ENCODE data around the gene DUOXA1.
"Not testable (repeated sequence)": the region's sequence is repeated elsewhere in the genome, so short reads cannot be mapped to it uniquely, and the experiment has no call there.

DUOXA1 gene

DNA sequence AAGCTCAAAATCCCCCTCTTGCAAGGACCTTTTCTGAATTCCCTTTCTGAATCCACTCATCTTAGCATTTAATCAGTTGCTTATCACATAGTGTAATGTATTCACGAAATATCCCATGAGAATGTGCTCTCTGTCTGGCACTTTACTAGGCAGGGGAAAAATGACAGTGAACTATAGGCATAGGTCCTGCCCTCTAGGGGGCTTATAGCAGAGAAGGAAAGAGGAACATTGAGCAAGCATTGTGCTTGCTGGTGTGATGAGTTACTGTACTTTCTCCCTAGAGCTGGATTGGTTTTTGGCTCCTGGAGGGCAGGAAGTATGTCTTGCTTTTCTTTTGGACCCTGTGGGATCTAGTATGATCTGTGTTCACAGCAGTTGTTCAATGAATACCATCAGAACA lies 42.2 kb downstream of the DUOXA1 start:
- no peak for DNase-seq

DNA sequence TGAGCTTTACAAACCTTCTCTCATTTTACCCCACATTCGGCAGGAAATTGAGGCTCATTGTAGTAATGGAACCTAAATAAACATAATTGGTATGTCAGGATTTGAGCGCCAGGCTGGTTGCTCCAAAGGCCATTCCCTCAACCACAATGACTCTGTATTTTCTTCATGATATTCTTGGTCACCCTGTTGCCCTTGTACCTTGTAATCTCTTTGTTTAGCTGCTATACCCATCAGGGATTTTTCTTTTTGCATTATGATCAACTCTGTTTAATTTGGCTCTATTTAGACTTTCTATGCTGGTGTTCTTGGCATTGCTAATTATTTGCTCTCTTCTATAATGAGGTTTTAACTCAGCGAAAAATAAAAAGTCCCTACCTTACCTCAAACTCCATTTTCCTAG lies 45.5 kb downstream of the DUOXA1 start:
- DNase-seq, result peak; percentile 20

DNA sequence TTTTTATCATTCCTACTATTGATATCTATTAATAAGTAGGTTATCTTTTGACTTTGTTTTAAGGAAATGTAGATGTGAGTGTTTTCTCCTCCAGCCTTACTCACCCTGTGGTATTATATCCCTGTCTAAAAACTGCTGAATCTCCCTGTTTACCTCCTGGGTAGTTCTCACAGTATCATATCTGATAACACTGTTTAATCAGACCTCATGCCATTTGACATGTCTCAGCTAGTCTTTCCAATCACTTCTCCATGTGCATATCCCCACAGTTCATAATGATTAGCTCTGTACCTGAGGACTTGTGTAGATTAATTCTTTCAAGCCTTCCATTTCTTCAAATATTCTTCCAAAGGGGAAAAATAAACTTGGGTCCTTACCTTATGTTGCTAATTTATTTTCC lies 46.5 kb downstream of the DUOXA1 start:
- no peak for DNase-seq

DNA sequence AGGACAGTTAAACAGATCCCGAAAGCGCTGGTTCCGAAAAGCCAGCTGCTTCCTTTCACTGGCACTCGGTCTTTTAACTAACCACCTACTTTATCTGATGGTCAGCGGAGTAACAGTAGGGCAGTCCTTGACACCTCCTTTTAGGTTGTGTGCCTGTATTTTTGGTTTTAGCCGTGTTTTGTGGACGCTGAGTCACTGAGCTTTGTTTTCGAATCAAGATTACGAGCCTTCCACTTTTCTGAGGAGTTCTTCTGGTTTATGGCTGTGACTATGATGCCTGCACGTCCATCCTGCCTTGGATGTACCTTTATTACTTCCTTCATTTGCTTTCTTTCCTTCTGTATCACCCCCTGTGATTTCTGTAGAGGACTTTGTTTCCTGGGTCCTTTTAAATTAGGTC lies 47.3 kb downstream of the DUOXA1 start:
- not testable (repeated sequence) for DNase-seq

DNA sequence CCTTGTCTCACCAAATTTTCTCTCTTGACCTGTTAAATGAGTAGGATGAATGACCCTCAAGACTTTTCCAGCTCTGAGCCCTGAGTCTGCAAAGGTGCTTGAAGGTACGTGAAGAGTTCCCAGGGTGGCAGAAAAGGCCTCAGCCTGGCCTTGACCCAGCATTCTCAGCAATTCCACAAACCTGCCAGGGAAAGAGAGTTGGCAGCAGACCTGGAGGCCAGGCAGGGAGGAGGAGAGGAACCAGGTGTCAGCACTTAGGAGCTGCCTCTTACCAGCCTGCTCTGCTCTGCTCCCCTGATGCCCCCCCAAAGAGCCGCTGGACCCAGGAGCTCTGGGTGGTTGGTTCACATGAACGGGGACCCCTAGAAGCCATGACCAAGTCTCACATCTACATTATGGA lies 49.1 kb downstream of the DUOXA1 start:
- DNase-seq, result not testable (repeated sequence)

DNA sequence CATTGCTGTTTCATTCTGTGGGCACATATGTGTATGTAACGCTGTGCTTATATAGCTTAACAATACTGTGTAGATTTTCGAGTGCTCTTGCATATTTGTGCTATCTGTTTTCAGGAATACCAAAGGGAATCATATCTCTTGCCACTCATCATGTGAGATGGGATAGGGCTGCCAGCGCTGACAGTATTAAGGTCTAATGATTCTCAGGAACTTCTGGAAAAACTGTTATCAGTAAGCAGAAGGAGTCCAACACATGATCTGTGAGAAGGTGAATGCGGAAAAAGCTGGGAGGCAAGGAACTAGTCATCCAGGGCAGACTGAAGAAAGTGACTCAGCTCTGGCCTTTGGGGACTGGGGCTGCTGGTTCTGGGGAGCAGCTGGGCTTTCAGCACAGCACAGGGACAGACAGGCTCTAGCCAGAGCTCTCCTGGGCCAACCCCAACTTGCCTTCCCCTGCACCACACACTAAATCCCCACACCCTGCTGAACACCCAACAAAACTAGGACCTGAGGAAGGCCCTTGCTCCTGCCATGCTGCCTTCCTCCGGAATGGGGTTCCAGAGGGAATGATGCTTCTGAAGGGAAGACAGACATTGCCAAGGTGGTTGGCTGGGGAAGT lies 49.9 kb downstream of the DUOXA1 start:
- DNase-seq, result not testable (repeated sequence)

DNA sequence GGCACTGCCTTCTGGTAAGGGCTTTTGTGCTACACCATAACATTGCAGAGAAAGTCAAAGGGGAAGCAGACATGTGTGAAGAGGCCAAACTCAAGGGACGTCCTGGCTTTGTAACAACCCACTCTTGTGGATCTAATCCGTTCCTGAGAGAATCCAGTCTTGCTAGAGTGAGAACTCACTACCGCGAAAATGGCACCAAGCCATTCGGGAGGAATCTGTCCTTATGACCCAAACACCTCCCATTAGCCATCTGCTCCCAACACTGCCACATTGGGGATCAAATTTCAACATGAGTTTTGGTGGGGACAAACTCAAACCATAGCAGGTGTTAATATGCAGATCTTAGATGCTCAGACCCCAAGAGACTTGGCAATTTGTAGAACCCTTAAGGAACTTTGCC lies 50.5 kb downstream of the DUOXA1 start:
- DNase-seq, result peak; percentile 48

DNA sequence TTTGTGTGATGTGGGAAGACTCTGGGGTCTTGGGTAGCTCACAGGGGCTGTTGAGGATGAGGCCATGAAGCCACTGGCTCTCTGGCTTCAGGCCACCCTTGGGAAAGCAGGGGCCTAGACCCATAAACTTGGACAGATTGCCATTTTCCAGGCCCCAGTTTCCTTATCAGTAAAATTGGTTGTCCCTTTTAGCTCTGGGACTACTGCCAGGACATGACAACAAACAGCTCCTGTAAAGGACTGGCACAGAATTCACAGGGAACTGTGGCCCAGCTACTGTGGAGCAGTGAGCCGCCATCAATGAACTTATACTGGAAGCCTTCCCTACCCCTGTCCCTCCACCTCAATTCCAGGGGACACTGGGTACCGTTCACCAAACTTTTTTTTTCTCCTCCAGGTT lies 52.3 kb downstream of the DUOXA1 start:
- not testable (repeated sequence) for DNase-seq

DNA sequence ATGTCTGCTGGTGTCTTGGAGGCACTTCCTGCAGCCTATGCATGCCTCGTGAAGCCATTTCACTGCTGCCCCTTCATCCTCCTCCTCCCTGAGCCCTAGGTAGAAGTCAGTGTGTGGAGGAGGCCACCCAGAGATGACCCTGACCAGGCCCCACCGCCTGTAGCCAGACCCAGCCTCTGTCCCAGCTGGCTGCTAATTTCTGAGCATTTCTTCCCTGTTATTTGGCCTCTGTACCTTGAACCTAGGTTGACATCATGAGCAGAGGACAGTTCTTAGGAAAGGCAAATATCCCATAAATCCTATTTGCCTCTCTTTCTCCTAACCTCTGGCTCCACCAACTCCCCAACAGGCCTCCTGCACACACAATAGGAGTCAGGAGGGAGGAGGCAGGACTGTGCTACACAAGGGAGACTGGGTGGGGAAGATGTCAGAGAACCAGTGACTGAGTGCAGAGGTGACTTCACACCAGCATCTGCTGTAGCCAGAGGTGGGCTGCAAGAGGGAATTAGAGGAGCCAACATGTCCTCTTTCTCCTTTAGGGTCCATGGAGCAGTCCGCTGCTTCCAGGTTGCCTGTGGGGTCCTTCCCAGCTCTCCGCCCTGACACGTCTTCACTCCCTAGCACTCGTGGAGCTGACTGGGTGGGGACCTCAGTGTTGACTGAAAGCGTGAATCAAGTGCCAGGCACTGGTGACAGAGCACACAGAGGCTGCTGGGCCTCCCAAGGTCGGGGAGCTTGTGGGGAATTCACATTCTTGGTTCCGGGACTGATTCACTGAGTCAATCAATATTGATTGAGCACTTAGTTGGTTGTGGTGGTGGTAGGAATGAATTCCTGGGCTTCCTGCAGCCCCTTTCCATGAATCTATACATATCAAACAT lies 54.0 kb downstream of the DUOXA1 start:
- DNase-seq, result not testable (repeated sequence)

DNA sequence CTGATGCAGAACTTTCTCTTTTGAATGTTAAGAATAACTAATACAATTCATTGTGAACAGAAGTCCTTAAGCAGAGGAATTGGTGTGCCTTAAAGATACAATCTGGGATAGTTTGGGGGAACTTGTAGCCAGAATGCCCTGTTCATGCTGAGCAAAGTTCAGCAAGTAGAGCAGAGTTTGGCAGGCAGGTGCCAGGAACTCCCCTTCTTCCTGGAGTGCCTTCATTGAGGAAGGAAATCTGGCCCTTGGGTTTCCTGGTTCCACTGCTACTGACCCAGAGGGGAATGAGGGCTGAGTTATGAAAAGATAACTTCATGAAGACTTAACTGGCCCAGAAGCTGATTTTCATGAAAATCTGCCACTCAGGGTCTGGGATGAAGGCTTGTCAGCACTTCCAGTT lies 56.1 kb downstream of the DUOXA1 start:
- DNase-seq, result not testable (repeated sequence)

DNA sequence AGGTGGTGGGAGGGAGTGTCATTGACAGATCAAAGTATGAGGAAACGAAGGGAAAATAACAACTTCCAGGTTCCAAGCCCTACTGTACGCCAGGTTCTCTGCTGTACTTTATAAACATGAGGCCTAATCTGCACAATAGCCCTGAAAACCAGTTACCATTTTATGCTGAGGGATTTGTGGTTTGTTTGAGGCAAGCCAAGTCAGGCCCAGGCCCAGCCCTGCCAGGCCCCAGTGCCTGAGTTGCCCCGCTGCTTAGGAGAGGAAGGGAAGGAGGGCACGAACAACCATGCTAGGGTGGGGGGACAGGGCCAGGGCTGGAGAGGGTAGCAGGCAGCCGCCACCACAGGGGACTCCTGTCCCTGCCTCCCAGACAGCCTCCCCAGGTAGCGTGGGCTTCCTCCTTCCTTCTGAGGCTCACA lies 59.7 kb downstream of the DUOXA1 start:
- DNase-seq, result not testable (repeated sequence)
